GM23338 (cell line): ENCODE measurements around the gene OTOG. TPM values are rescaled to one million over a fixed set of nuclear protein-coding genes. Genes with fewer than 3 reads are reported as not detected.

Source experiments
- ATAC-seq: fragments of 200-7000 bp; cut with Tn5 transposase; 3 replicates; pipeline ENCODE4 v1.9.1; 2020
- DNase-seq: peaks from one replicate; pipeline ENCODE4 v3.0.0-alpha.2; 2015; ENCODE audit warnings: low spot score
- H2AFZ ChIP-seq: fragments of 200-600 bp; sonication (generic); 2 replicates; pipeline ENCODE4 v1.8.0; 2016; ENCODE audit warnings: antibody characterized with exemption, mild to moderate bottlenecking, moderate library complexity
- H3F3A ChIP-seq: fragments of 200-600 bp; sonication (generic); replicated peaks from 2 replicates; pipeline ENCODE4 v1.8.0; 2017; ENCODE audit warnings: antibody characterized with exemption, mixed run types, low read depth
- H3K27ac ChIP-seq: fragments of 200-600 bp; sonication (generic); 2 replicates; pipeline ENCODE4 v1.6.1; 2016; ENCODE audit warnings: low read depth
- H3K27me3 ChIP-seq: fragments of 200-600 bp; sonication (generic); 2 replicates; pipeline ENCODE4 v1.8.0; 2016; ENCODE audit warnings: mild to moderate bottlenecking, mixed run types, moderate library complexity; ENCODE audit not compliant: insufficient read depth
- H3K36me3 ChIP-seq: fragments of 200-600 bp; sonication (generic); 2 replicates; pipeline ENCODE4 v1.8.0; 2016; ENCODE audit warnings: mild to moderate bottlenecking; ENCODE audit not compliant: insufficient read depth
- H3K4me1 ChIP-seq: fragments of 200-600 bp; sonication (generic); 2 replicates; pipeline ENCODE4 v1.8.0; 2016; ENCODE audit warnings: mild to moderate bottlenecking, moderate library complexity; ENCODE audit not compliant: insufficient read depth
- H3K4me2 ChIP-seq: fragments of 200-600 bp; sonication (generic); 2 replicates; pipeline ENCODE4 v1.7.1; 2017; ENCODE audit warnings: mixed run types
- H3K4me3 ChIP-seq: fragments of 200-600 bp; sonication (generic); 2 replicates; pipeline ENCODE4 v1.6.1; 2016; ENCODE audit warnings: mixed run types
- H3K79me2 ChIP-seq: fragments of 200-600 bp; sonication (generic); replicated peaks from 2 replicates; pipeline ENCODE4 v1.8.0; 2017; ENCODE audit warnings: mild to moderate bottlenecking; ENCODE audit not compliant: insufficient read depth
- H3K9me2 ChIP-seq: fragments of 200-600 bp; sonication (generic); 2 replicates; pipeline ENCODE4 v1.8.0; 2017; ENCODE audit not compliant: insufficient read depth
- H4K20me1 ChIP-seq: fragments of 200-600 bp; sonication (generic); replicated peaks from 2 replicates; pipeline ENCODE4 v1.8.0; 2017; ENCODE audit warnings: mild to moderate bottlenecking; ENCODE audit not compliant: insufficient read depth
- H3K27ac Mint-ChIP-seq: 2 replicates; pipeline ENCODE4 v1.8.0; 2020; ENCODE audit warnings: inconsistent platforms, mild to moderate bottlenecking, moderate library complexity, mixed read lengths
- H3K27me3 Mint-ChIP-seq: 3 replicates; pipeline ENCODE4 v1.8.0; 2022; ENCODE audit warnings: low read depth, mild to moderate bottlenecking, moderate library complexity, mixed read lengths, inconsistent platforms; ENCODE audit not compliant: insufficient read depth, poor library complexity
- H3K36me3 Mint-ChIP-seq: 3 replicates; pipeline ENCODE4 v1.8.0; 2021; ENCODE audit warnings: low read depth, mild to moderate bottlenecking, inconsistent platforms, moderate library complexity, mixed read lengths
- H3K4me1 Mint-ChIP-seq: 3 replicates; pipeline ENCODE4 v1.8.0; 2020; ENCODE audit warnings: mild to moderate bottlenecking, inconsistent platforms, mixed read lengths
- H3K4me3 Mint-ChIP-seq: 3 replicates; pipeline ENCODE4 v1.8.0; 2021; ENCODE audit warnings: moderate library complexity, mild to moderate bottlenecking, inconsistent platforms, mixed read lengths
- H3K9me3 Mint-ChIP-seq: 3 replicates; pipeline ENCODE4 v1.8.0; 2020; ENCODE audit warnings: moderate library complexity, mild to moderate bottlenecking, inconsistent platforms, mixed read lengths
- CREB1 ChIP-seq: fragments of 250-450 bp; sonication (Bioruptor Pico); IDR thresholded peaks from 2 replicates; pipeline ENCODE4 v1.5.0; 2020; ENCODE audit warnings: low read depth, mild to moderate bottlenecking, moderate library complexity
- EZH2 ChIP-seq: fragments of 200-600 bp; sonication (generic); IDR thresholded peaks from one replicate; pipeline ENCODE4 v1.8.0; 2017; ENCODE audit warnings: antibody characterized with exemption, mild to moderate bottlenecking, low read depth; ENCODE audit not compliant: unreplicated experiment
- EZH2phosphoT487 ChIP-seq: fragments of 200-600 bp; sonication (generic); IDR thresholded peaks from one replicate; pipeline ENCODE4 v1.8.1; 2018; ENCODE audit warnings: antibody characterized with exemption; ENCODE audit not compliant: unreplicated experiment
- NANOG ChIP-seq: IDR thresholded peaks from 2 replicates; pipeline ENCODE4 v1.6.1; 2016; ENCODE audit warnings: antibody characterized with exemption, borderline replicate concordance
- polyA plus RNA-seq: library from polyadenylated mRNA; unstranded; fragments of >200 nt; fragmentation: Nextera tagmentation; extraction: Ambion mirVana; gene quantifications from 2 replicates; pipeline ENCODE4 v1.2.1, GENCODE V29; 2016
- total RNA-seq: library from RNA; depleted of rRNA; stranded (reverse); fragments of >200 nt; shearing (Covaris generic); gene quantifications from 2 replicates; pipeline ENCODE4 v1.2.3, GENCODE V29; 2014
- TF ChIP-seq, protein P1 (sequence below), 2 experiments: fragments of 200-600 bp in 1 of 2; sonication (generic) in 1 of 2; conservative IDR thresholded peaks; 2 replicates each; pipeline versions ENCODE4 v1.5.1 to v1.6.1; 2016 to 2017; ENCODE audit warnings: antibody characterized with exemption in 2 of 2, low read depth in 2 of 2, mild to moderate bottlenecking in 2 of 2, moderate library complexity in 1 of 2
- TF ChIP-seq, protein P2 (sequence below): IDR thresholded peaks from 2 replicates; pipeline ENCODE4 v1.6.1; 2016; ENCODE audit warnings: antibody characterized with exemption
- TF ChIP-seq, protein P3 (sequence below): IDR thresholded peaks from one replicate; pipeline ENCODE4 v1.6.1; 2018; ENCODE audit warnings: antibody characterized with exemption; ENCODE audit not compliant: unreplicated experiment

Gene OTOG
- total and polyA plus RNA-seq, 2 experiments from 2014 or later = 0.40 to 0.52 TPM

DNA sequence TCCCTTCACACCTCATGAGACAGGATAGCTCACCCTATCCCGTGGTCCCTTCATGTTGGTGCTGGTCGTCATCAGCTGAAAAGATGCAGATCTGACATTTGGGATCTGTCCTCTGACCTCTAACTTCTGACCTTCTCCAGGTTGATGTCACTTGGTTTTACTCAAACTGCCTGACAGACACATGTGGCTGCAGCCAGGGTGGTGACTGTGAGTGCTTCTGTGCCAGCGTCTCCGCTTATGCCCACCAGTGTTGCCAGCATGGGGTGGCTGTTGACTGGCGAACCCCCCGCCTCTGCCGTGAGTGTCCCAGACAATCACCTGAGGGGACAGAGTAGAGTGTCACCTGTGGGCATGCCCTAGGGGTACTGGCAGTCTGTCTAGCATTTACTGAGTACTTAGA, 49.7 kb downstream of the OTOG start:
- Histone ChIP-seq H3F3A (no peaks in the 10 kb centered on the region), H3K4me2 (no peak overlapping the region), H3K4me1 (no peaks in the 10 kb centered on the region), H3K36me3 (no peaks in the 10 kb centered on the region), H3K27ac (no peak overlapping the region), H3K4me3 (no peak overlapping the region), H4K20me1 (no peaks in the 10 kb centered on the region), H3K79me2 (no peaks in the 10 kb centered on the region), H3K27me3 (no peaks in the 10 kb centered on the region), H3K9me2 (no peaks in the 10 kb centered on the region), H2AFZ (no peak overlapping the region)
- peaks cover 12% of the 10 kb centered on the region for H3K27me3 Mint-ChIP-seq
- peaks cover 10% of the 10 kb centered on the region for H3K4me1 Mint-ChIP-seq
- ATAC-seq (no peak), DNase-seq (no peak)
- TF ChIP-seq CREB1 (no peak), NANOG (no peak), EZH2 (no peak)
- TF ChIP-seq, protein P1, sequence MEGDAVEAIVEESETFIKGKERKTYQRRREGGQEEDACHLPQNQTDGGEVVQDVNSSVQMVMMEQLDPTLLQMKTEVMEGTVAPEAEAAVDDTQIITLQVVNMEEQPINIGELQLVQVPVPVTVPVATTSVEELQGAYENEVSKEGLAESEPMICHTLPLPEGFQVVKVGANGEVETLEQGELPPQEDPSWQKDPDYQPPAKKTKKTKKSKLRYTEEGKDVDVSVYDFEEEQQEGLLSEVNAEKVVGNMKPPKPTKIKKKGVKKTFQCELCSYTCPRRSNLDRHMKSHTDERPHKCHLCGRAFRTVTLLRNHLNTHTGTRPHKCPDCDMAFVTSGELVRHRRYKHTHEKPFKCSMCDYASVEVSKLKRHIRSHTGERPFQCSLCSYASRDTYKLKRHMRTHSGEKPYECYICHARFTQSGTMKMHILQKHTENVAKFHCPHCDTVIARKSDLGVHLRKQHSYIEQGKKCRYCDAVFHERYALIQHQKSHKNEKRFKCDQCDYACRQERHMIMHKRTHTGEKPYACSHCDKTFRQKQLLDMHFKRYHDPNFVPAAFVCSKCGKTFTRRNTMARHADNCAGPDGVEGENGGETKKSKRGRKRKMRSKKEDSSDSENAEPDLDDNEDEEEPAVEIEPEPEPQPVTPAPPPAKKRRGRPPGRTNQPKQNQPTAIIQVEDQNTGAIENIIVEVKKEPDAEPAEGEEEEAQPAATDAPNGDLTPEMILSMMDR (conservative IDR thresholded peaks at IDR 0.05; ENCODE audit: low read depth in 2 of 2) = no peak
- TF ChIP-seq, protein P2, sequence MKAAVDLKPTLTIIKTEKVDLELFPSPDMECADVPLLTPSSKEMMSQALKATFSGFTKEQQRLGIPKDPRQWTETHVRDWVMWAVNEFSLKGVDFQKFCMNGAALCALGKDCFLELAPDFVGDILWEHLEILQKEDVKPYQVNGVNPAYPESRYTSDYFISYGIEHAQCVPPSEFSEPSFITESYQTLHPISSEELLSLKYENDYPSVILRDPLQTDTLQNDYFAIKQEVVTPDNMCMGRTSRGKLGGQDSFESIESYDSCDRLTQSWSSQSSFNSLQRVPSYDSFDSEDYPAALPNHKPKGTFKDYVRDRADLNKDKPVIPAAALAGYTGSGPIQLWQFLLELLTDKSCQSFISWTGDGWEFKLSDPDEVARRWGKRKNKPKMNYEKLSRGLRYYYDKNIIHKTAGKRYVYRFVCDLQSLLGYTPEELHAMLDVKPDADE = no peak
- H3K4me3 Mint-ChIP-seq = no peak overlapping the region
- peaks cover 3% of the 10 kb centered on the region; the same call in 1 of the 3 replicates for H3K9me3 Mint-ChIP-seq
- no peak overlapping the region for H3K27ac Mint-ChIP-seq
- H3K36me3 Mint-ChIP-seq = peaks cover 3% of the 10 kb centered on the region; the same call in 1 of the 3 replicates

DNA sequence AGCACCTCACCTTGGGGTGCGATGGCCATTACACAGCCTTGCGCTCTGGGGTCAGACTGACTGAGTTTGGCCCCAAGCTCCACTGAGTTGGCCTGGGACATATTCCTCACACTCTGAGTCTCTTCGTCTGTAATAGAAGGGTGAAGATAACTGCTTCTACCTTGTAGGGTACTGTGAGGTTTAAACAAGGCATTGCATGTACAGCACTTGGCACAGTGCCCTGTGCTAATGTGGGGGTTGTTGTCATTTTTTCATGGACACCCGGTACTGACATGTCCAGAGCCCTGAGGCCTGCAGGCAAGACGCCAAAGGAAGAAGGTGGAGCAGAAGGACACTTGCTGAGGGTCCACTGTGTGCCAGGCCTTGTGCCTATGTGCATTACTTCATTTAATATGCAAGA, 50.7 kb downstream of the OTOG start:
- peaks cover 3% of the 10 kb centered on the region; the same call in 1 of the 3 replicates for H3K9me3 Mint-ChIP-seq
- no peak overlapping the region for H2AFZ ChIP-seq
- no peaks in the 10 kb centered on the region for H3K79me2 ChIP-seq
- H3K4me3 ChIP-seq = no peak overlapping the region
- no peak overlapping the region for H3K27ac Mint-ChIP-seq
- no peaks in the 10 kb centered on the region for H3F3A ChIP-seq
- H3K4me1 Mint-ChIP-seq = peaks cover 11% of the 10 kb centered on the region
- H3K4me1 ChIP-seq = no peaks in the 10 kb centered on the region
- H3K36me3 ChIP-seq = no peaks in the 10 kb centered on the region
- H3K9me2 ChIP-seq = no peaks in the 10 kb centered on the region
- ATAC-seq (no peak), DNase-seq (no peak)
- peaks cover 3% of the 10 kb centered on the region; the same call in 1 of the 3 replicates for H3K36me3 Mint-ChIP-seq
- no peaks in the 10 kb centered on the region for H4K20me1 ChIP-seq
- H3K27ac ChIP-seq = no peak overlapping the region
- peaks cover 12% of the 10 kb centered on the region for H3K27me3 Mint-ChIP-seq
- H3K4me2 ChIP-seq = no peak overlapping the region
- no peak overlapping the region for H3K4me3 Mint-ChIP-seq
- no peaks in the 10 kb centered on the region for H3K27me3 ChIP-seq
- TF ChIP-seq, protein P1 (conservative IDR thresholded peaks at IDR 0.05; ENCODE audit: low read depth in 2 of 2) = no peak
- no peak for TF ChIP-seq EZH2phosphoT487
- TF ChIP-seq, protein P3, sequence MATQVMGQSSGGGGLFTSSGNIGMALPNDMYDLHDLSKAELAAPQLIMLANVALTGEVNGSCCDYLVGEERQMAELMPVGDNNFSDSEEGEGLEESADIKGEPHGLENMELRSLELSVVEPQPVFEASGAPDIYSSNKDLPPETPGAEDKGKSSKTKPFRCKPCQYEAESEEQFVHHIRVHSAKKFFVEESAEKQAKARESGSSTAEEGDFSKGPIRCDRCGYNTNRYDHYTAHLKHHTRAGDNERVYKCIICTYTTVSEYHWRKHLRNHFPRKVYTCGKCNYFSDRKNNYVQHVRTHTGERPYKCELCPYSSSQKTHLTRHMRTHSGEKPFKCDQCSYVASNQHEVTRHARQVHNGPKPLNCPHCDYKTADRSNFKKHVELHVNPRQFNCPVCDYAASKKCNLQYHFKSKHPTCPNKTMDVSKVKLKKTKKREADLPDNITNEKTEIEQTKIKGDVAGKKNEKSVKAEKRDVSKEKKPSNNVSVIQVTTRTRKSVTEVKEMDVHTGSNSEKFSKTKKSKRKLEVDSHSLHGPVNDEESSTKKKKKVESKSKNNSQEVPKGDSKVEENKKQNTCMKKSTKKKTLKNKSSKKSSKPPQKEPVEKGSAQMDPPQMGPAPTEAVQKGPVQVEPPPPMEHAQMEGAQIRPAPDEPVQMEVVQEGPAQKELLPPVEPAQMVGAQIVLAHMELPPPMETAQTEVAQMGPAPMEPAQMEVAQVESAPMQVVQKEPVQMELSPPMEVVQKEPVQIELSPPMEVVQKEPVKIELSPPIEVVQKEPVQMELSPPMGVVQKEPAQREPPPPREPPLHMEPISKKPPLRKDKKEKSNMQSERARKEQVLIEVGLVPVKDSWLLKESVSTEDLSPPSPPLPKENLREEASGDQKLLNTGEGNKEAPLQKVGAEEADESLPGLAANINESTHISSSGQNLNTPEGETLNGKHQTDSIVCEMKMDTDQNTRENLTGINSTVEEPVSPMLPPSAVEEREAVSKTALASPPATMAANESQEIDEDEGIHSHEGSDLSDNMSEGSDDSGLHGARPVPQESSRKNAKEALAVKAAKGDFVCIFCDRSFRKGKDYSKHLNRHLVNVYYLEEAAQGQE = no peak
